Activated naive CD8-positive, alpha-beta T cell treated with anti-CD3 and anti-CD28 coated beads, Interleukin-2, amount 50 U/mL, for 16 hours (primary cell): ENCODE measurements around the gene SPTBN4.
"Not testable (repeated sequence)": the region's sequence is repeated elsewhere in the genome, so short reads cannot be mapped to it uniquely, and the experiment has no call there.

Experiments
- DNase-seq: peaks from one replicate; pipeline ENCODE4 v3.0.0-alpha.2; 2020; ENCODE audit warnings: low read depth, low spot score

Gene SPTBN4

GRCh38 chr19:40502647-40503319 is 36.0 kb downstream of the SPTBN4 start:
- DNase-seq: no peak

DNA sequence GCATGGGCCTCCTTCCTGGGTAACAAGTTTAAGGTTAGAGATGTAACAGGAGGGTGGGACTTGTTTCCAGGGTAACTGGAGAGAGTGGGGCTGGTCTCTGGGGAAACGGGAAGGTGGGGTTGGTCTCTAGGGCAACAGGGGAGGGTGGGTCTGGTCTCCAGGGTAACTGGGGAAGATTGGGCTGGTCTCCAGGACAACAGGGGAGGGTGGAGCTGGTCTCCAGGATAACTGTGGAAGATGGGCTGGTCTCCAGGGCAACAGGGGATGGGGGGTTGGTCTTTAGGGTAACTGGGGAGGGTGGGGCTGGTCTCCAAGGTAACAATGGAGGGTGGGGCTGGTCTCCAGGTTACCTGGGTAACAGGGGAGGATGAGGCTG is 36.5 kb downstream of the SPTBN4 start:
- DNase-seq: no peak

GRCh38 chr19:40506099-40506498 is 39.3 kb downstream of the SPTBN4 start:
- no peak for DNase-seq

DNA sequence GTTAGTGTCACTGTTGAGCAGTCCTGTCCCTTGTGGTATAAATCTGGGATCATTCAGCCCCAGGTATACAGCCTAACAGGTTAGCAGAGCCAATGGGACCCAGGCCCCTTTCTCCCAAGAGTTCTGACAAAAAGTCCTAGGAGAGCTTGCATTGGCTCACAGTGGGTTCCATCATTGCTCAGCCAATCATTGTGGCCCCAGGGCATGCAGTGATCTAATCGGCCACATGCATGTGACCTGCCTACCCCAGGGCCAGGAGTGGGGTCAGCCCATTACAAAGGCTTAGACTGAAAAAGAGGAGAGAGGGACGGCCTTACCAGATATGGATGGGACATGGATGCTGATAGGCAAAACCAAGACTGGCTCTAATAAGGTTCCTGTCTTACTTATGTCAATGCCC is 41.1 kb downstream of the SPTBN4 start:
- DNase-seq: no peak

DNA sequence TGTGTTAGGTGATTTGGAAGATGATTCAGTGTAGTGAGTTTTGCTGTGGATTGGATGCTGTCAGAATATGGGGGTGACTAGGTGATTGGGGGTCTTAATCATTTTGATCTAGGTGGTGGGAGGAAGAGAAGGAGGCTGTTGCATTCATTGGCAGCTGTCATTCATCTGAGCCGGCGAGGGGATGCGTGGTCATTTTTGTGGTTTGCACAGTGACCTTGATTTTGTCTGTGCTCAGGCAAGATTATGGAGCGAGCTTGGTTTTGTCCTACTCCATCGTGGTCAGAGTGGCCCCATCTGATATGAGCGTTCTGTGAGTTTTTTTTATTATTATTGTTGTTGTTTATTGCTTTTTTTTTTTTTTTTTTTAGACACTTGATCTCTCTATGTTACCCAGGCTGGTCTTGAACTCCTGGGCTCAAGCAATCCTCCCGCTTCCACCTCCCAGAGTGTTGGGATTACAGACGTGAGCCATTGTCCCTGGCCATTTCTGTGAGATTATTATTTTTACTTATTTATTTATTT is 42.0 kb downstream of the SPTBN4 start:
- no peak for DNase-seq

DNA sequence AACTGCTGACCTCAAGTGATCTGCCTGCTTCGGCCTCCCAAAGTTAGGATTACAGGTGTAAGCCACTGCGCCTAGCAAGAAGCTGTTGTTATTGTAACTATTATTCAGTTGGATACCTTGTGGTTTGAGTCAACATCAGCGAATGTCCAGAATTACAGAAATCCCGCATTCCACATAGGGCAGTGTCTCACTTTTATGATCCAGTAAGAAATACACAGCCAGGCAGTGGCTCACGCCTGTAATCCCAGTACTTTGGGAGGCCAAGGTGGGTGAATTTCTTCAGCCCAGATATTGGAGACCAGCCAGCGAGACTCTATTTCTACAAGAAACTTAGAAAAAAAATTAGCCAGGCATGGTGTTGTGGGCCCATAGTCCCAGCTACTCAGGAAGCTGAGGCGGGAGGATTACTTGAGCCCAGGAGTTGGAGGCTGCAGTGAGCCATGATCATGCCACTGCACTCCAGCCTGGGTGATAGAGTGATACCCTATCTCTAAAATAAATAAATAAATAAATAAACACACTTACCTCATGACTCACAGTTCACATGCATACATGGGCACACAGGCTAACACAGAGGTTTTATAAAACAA is 43.8 kb downstream of the SPTBN4 start:
- DNase-seq: no peak

DNA sequence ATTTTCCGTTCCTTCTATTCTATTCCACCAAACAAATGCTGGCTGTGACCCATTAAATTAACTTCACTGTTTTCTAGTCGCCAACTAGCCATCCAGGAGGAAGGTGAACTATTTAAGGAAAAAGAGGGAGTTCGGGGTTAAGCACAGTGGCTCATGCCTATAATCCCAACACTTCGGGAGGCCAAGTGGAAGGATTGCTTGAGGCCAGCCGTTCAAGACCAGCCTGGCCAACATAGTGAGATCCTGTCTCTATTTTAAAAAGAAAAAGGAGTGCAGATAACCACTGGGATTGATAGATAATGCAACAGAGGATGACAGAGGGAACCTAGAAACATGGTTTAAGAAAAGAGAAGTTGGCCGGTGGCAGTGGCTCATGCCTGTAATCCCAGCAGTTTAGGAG is 44.7 kb downstream of the SPTBN4 start:
- DNase-seq: no peak

DNA sequence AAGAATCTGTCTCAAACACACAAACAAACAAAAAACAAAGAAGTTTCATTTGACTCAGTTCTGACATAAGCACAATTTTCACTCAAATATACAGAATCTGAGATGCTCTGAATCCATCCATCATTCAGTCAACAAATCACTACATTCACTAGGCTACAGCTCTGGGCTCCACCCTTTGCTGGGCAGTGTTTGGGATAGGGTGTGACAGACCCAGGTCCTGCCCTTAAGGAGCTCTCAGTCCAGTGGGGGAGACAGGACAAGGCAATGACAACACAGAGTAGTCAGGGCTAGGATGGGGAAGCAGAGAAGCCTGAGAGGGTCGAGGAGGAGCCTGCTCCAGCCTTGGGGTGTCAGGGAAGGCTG is 45.3 kb downstream of the SPTBN4 start:
- no peak for DNase-seq

DNA sequence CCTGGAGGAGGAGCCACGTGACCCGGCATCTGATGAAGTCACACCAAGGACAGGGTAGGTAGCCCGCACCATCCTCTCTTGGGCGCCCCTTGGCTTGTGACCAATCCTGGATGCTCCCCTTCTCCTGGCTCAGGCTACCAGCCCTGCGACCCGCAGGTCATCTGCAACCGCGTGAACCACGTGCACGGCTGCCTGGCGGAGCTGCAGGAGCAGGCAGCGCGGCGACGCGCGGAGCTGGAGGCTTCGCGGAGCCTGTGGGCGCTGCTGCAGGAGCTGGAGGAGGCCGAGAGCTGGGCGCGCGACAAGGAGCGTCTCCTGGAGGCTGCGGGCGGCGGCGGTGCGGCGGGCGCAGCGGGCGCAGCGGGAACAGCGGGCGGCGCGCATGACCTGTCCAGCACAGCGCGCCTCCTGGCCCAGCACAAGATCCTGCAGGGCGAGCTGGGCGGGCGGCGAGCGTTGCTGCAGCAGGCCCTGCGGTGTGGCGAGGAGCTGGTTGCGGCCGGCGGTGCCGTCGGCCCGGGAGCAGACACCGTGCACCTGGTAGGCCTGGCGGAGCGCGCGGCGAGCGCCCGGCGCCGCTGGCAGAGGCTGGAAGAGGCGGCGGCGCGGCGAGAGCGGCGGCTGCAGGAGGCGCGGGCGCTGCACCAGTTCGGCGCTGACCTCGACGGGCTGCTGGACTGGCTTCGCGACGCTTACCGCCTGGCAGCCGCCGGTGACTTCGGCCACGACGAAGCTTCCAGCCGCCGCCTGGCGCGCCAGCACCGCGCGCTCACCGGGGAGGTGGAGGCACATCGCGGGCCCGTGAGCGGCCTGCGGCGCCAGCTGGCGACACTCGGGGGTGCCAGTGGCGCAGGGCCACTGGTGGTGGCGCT is 45.9 kb downstream of the SPTBN4 start:
- DNase-seq: no peak

GRCh38 chr19:40513345-40513678 is 46.5 kb downstream of the SPTBN4 start:
- no peak for DNase-seq

- DNase-seq: no peak
These were observed 47.0 kb downstream of the SPTBN4 start for GRCh38 chr19:40513741-40514315.

- DNase-seq: no peak
These were observed 50.4 kb downstream of the SPTBN4 start for GRCh38 chr19:40517248-40517647.

DNA sequence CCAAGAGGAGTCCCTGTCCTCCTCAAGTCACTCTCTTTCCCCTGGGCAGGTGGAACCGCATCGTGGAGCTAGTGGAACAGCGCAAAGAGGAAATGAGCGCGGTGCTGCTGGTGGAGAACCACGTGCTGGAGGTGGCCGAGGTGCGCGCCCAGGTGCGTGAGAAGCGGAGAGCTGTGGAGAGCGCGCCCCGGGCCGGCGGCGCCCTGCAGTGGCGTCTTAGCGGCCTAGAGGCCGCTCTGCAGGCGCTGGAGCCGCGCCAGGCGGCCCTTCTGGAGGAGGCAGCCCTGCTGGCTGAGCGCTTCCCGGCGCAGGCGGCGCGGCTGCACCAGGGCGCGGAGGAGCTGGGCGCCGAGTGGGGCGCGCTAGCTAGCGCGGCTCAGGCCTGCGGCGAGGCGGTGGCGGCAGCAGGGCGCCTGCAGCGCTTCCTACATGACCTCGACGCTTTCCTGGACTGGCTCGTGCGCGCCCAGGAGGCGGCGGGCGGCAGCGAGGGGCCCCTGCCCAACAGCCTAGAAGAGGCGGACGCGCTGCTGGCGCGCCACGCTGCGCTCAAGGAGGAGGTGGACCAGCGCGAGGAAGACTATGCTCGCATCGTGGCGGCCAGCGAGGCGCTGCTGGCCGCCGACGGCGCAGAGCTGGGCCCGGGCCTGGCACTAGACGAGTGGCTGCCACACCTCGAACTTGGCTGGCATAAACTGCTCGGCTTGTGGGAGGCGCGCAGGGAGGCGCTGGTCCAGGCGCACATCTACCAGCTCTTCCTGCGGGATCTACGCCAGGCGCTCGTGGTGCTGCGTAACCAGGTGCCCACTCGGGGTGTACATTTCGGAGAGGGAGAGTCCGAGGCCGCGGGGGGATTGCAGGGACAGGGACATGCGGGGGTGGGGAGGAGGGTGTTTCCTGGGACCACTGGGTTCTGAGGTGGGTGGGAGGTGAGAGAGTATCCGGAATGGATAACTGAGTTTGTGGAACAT is 52.8 kb downstream of the SPTBN4 start:
- DNase-seq: no peak

DNA sequence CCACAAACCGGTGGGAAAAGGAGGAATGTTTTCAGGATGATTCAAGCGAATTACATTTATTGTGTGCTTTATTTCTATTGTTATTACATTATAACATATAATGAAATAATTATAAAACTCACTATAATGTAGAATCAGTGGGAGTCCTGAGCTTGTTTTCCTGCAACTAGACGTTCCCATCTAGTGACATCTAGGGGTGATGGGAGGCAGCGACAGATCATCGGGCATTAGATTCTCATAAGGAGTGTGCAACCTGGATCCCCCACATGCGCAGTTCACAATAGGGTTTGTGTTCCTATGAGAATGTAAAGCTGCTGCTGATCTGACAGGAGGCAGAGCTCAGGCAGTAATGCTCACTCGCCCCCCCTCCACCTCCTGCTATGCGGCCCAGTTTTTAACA is 54.5 kb downstream of the SPTBN4 start:
- DNase-seq: no peak

GRCh38 chr19:40521900-40522299 is 55.1 kb downstream of the SPTBN4 start:
- not testable (repeated sequence) for DNase-seq

- DNase-seq: no peak
These were observed 56.7 kb downstream of the SPTBN4 start for GRCh38 chr19:40523322-40524047.

GRCh38 chr19:40524133-40524549 is 57.3 kb downstream of the SPTBN4 start:
- no peak for DNase-seq

DNA sequence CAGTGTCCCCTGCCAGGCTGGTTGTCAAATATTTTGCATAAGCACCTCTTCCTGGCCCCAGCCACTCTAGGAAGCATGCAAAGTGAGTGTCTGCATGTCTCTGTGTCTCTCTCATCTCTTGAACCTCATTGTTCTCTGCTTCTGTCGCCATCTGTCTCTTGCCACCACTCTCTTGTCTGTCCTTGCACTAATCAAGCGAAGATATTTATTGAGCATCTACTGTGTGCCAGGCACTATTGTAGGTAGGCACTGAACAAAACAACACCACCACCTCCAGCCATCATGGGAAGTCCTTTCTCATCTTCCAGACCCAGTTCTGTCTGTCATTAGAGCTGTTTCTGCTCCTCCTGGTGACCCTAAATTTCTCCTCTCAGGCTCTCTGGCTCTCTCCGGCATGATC is 57.9 kb downstream of the SPTBN4 start:
- DNase-seq: no peak

- DNase-seq: no peak
These were observed 58.6 kb downstream of the SPTBN4 start for GRCh38 chr19:40525234-40526051.

- DNase-seq: no peak
These were observed 61.3 kb downstream of the SPTBN4 start for GRCh38 chr19:40528078-40528477.
